Activated CD4-positive, CD25-positive, alpha-beta regulatory T cell treated with anti-CD3 and anti-CD28 coated beads, Interleukin-2, amount 50 U/mL, for 72 hours (primary cell): ENCODE results near the gene CRYM.
"Not testable (repeated sequence)": the region's sequence is repeated elsewhere in the genome, so short reads cannot be mapped to it uniquely, and the experiment has no call there.

ENCODE experiments used
- DNase-seq: peaks from one replicate; pipeline ENCODE4 v3.0.0; 2021

CRYM gene

GRCh38 chr16:21277045-21277926 lies 804 bp downstream of the CRYM start:
- no peak for DNase-seq

DNA sequence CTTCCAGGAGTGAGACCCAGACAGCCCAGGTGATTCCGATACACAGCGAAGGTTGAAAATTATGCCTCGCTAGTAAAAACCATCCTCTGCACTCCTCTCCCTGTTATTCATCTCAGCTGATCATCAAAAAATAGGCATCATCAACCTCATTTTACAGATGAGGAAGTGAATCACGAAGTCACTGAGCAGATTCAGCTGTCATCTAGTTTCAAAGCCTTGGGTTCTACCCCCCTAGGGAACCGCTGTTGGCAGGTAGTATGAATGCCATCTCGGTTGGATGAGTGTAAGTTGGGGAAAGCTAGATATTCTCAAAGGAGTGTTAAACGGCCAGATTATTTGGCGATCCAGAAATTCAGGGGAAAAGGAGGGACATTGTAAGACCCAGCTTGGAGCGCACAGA lies 2.0 kb downstream of the CRYM start:
- DNase-seq, result no peak

- DNase-seq, result no peak
These were observed 2.6 kb downstream of the CRYM start for GRCh38 chr16:21275529-21275928.

DNA sequence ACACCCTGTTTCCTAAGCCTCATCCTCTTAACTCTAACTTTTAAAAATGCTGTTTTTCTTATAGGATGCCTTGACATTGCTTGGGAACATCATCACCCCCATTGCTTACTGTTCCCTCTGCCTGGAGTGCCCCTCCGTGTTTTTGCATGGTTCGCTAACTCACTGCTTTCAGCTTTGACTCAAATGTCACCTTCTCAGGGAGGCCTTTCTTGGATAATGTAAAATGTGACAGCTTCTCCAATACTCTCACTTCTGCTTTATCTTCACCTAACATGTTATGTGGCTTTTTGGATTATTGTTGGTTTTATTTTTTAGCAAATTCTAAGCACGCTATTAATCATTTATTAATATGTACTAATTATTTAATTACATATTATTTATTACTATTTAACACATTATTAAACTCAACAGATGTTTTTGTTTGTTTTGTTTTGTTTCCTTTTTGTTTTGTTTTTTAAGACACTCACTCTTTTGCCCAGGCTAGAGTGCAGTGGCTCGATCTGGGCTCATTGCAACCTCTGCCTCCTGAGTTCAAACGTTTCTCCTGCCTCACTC lies 3.8 kb downstream of the CRYM start:
- no peak for DNase-seq

- not testable (repeated sequence) for DNase-seq
These were observed 5.3 kb downstream of the CRYM start for GRCh38 chr16:21272763-21273162.

DNA sequence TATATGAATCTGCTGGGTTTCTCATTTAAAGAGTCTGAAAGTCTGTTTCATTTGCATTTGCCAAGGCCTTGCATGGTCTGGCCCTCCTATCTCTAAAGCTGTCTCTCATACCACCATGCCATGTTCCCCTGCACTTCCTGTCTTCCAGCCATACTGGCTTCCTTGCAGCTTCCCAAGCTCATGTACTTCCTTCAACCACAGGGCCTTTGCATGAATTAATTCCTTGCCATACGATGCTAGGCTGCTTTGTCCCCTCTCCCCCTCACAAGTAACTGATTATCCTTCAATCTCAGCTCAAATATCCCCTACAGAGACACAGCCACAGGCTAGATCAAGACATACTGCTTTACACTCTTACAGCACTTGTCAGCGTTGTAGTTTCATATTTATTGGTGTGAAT lies 5.8 kb downstream of the CRYM start:
- no peak for DNase-seq

GRCh38 chr16:21268236-21268635 lies 9.9 kb downstream of the CRYM start:
- DNase-seq, result no peak

DNA sequence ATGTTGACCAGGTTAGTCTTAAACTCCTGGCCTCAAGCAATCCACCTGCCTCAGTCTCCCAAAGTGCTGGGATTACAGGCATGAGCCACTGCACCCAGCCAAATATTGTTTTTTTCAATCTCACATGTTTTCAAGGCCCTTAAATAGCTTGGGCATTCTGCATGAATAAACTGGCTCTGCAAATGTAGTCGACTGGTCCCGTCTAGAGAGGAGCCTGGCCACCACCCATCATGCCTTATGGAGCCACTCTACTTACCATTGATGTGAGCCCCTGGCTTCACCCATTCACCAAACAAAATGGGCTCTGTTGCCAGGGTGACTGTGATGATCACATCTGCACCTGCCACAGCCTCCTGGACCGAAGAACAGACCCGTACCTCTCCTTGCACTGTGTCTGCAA lies 10.8 kb downstream of the CRYM start:
- DNase-seq, result no peak

DNA sequence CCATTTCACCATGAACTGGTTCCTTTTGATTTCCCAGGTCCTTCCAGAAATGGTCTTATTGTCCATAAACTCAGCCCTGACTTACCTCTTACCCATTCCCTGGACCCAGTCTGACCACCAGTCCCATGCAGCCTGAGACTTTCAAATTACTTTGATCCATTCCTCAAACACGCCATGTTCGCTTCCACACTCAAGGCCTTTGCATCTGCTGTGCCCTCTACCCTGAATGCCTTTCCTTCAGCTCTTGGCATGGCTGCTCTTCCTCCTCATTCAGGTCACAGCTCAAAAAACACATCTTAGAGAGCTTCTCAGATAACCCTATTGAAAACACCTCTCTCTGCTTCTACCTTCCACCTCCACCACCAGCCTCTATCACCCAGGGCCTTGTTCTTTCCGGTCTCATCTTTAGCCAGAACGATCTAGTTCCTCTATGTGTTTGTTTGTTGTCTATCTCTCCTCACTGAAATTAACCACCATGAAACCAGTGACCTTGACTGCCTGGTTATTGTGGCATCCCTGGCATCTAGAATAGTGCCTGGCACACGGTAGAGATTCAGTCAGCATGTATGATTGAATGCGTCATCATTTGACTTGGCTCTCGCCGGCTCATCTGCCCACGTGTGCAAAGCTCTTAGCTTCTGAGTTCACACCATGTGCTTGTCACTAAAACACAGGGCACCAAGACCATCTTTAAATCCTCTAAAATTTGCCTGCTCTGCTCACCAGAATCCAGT lies 12.8 kb downstream of the CRYM start:
- no peak for DNase-seq

DNA sequence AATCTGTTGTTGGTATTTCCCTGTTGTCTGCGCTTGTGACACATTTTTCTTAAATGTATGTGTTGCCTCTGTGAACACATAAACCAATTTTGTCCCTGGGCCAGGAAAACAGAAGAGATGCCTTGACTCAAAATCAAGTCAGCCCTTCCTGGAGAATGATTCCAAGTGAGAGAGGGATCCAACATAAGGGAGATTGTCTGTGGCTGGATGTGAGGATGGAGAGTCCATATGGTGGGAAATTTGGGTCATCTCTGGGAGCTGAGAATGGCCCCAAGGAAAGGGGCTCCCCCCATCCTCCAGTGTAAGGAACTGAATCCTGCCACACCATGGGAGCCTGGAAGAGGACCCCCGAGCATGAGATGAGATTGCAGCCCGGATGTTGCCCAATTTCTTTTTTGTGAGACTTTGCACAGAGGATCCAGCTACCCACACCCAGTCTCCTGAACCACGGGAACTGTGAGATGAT lies 13.5 kb downstream of the CRYM start:
- no peak for DNase-seq

DNA sequence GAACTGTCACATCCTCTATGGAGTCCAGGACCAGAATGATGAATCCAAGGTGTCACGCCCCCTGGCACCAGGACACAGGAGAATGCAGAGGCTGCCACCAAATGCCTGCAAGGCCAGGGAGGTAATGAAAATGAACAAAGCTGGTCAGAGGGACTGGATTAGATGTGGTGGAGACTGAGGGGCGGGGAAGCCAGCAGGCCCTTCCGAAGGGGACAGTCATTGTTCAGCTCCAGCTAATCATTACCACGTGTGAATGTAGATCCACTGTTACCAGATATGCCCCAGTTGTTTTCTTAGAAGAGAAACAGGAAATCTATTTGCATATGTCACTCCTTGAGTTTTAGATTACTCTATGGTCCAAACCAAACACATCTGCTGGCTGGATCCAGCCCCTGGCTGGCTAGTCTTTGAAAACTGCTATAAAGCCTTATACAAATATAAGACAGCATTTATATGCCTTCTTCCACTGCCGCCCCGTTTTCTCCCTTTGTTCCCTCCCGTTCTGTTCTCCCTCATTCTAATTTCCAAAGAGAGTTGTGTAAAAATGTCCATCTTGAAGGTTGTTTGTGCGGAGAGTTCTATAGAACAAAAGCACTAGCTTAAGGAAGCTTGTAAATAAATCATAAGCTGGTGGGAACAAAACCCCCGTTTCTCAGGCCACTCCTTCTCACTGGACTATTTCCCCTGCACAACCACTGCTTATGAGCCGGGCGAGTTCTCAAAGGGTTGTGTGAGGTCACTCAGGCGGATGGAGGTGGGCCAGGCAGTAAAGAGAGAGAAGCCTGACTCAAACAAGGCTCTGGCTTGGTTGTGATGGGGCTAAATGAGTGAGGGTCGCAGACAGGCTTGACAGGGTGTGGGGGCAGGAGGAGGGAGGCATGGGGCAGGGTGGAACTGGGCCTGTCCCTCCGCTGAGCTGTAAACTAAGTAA lies 14.2 kb downstream of the CRYM start:
- DNase-seq, result no peak

DNA sequence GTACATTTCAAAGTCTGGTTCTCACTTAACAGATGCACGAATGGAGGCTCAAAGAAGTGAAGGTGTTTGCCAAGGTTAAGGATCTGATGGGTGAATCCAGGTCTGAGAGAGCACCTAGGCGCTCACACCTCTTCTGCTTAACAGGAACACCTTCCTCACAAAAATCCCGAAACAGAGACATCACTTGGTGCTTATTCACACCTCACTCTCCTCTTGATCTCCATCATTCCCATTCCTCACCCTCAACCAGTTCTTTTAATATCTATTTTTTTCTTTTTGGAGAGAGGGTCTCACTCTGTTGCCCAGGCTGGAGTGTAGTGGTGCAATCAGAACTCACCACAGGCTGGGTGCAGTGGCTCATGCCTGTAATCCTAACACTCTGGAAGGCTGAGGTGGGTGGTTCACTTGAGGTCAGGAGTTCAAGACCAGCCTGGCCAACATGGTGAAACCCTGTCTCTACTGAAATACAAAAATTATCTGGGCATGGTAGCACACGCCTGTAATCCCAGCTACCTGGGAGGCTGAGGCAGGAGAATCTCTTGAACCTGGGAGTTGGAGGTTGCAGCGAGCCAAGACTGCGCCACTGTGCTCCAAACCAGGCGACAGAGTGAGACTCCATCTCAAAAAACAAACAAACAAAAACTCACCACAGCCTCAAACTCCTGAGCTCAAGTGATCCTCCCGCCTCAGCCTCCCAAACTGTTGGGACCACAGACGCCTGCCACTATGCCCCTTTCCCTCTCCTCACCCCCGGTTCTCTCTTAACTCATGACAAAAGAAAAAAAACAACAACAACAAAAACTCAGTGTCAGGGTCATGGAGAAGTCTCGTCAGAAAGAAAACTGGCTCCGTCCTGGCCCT lies 15.1 kb downstream of the CRYM start:
- no peak for DNase-seq

- no peak for DNase-seq
These were observed 17.0 kb downstream of the CRYM start for GRCh38 chr16:21260870-21261791.

GRCh38 chr16:21257284-21257683 lies 20.8 kb downstream of the CRYM start:
- DNase-seq, result no peak

DNA sequence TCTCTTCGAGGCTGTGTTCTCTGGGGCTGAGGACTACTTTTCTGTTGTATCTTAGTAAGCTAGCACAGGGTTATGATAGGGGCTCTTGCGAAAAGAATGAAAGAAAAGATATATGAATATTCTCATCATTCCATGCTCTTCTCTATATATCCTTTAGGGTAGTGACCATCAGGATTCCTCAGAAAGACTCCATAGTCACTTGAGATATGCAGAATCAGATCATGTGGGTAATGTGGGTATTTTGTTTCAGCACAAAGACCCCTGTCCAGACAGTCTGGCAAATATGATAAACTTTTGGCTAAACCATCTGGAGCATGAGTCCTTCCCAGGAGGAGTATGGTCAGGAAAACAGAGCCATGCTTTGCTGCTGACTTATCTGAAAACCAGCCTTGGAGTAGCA lies 21.5 kb downstream of the CRYM start:
- no peak for DNase-seq

GRCh38 chr16:21253470-21253869 lies 24.6 kb downstream of the CRYM start:
- no peak for DNase-seq

- no peak for DNase-seq
These were observed 27.8 kb downstream of the CRYM start for GRCh38 chr16:21250072-21250923.

GRCh38 chr16:21248179-21248578 lies 29.9 kb downstream of the CRYM start:
- not testable (repeated sequence) for DNase-seq

DNA sequence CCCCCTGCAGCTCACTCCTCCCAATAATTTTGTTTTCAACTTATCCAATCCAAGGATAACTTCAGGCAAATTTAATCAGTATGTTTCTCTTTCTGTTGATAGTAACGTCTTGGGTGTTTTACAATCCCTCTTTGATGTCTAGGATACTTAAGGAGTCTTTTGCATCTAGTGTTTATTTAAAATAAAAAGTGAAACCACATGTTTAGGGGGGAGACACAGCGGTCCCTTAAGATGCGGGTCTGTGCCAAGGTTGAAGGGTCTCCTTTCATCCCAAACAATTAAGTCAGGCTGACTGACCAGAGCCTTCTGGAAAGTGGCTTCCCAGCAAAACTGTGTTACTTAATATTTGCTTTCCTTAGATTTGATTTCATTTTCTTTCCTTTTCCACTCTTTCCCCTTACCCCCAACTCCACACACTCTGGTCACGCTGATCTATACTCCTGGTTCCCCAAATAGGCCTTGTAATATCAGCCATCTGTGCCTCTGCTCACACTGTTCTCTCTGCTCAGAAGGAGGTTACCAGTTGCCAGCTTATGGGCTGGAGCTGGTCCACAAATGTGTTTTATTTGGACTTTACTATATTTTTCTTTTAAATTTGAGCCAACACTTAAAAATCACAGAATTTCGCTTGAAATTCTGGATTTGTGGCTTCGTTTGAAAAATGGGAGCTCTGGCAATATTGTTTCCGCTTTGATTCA lies 33.4 kb downstream of the CRYM start:
- no peak for DNase-seq
